GM10266 (cell line): Measurements from ENCODE around the gene LRP8.

Experiments used
- DNase-seq: peaks from one replicate; pipeline ENCODE4 v3.0.0; 2012; ENCODE audit errors: extremely low spot score
- TF ChIP-seq, protein P1 (sequence below): IDR thresholded peaks from 2 replicates; pipeline ENCODE4 v1.5.1; 2012; ENCODE audit warnings: mild to moderate bottlenecking, low read depth; ENCODE audit not compliant: control insufficient read depth, insufficient read depth; ENCODE audit errors: missing control alignments

Gene LRP8

GRCh38 chr1:53220171-53220961 lies 107.5 kb downstream of the LRP8 start, which contains the start of gene CZIB:
CZIB (minus strand) TSS chr1:53220634; CDS start chr1:53220575, 59 bp downstream.
- peak; percentile 90 for DNase-seq

GRCh38 chr1:53219711-53220110 lies 108.2 kb downstream of the LRP8 start:
- no peak for DNase-seq
- TF ChIP-seq, protein P1, sequence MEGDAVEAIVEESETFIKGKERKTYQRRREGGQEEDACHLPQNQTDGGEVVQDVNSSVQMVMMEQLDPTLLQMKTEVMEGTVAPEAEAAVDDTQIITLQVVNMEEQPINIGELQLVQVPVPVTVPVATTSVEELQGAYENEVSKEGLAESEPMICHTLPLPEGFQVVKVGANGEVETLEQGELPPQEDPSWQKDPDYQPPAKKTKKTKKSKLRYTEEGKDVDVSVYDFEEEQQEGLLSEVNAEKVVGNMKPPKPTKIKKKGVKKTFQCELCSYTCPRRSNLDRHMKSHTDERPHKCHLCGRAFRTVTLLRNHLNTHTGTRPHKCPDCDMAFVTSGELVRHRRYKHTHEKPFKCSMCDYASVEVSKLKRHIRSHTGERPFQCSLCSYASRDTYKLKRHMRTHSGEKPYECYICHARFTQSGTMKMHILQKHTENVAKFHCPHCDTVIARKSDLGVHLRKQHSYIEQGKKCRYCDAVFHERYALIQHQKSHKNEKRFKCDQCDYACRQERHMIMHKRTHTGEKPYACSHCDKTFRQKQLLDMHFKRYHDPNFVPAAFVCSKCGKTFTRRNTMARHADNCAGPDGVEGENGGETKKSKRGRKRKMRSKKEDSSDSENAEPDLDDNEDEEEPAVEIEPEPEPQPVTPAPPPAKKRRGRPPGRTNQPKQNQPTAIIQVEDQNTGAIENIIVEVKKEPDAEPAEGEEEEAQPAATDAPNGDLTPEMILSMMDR, result no peak

More at GRCh38 chr1:53220171-53220961, 107.5 kb downstream of the LRP8 start, which contains the start of gene CZIB:
- TF ChIP-seq, protein P1, result no peak

DNA sequence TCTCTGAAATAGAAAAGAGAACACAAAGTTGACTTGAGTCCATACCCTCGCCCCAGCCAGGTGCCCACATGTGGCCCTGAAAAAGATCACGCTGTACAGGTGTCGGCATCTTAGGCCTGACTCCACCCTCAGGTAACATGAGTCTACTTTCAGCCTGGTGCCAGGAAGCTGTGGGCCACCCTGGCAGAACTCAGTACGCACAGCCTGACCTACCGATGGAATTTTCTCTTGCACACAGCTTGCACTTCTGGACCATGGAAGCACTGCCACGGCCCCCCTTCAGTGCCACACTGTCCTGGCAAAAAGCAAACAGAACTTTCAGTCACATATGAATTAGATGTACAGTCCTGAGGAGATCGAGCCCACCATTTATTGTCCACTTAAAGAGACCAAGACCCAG lies 109.7 kb downstream of the LRP8 start:
- TF ChIP-seq, protein P1, result no peak
- no peak for DNase-seq

GRCh38 chr1:53214376-53214940 lies 113.4 kb downstream of the LRP8 start:
- no peak for DNase-seq
- TF ChIP-seq, protein P1, result no peak

DNA sequence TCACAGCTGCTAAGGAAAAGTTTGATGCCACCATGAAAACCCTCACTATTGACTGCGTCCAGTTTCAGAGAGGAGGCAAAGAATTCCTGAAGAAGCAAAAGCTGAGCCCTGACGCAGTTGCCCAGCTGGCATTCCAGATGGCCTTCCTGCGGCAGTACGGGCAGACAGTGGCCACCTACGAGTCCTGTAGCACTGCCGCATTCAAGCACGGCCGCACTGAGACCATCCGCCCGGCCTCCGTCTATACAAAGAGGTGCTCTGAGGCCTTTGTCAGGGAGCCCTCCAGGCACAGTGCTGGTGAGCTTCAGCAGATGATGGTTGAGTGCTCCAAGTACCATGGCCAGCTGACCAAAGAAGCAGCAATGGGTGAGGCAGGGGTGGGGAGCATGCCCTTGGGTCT lies 116.9 kb downstream of the LRP8 start:
- TF ChIP-seq, protein P1, result no peak
- DNase-seq, result no peak

GRCh38 chr1:53210352-53210751 lies 117.5 kb downstream of the LRP8 start:
- TF ChIP-seq, protein P1, result no peak
- DNase-seq, result no peak

DNA sequence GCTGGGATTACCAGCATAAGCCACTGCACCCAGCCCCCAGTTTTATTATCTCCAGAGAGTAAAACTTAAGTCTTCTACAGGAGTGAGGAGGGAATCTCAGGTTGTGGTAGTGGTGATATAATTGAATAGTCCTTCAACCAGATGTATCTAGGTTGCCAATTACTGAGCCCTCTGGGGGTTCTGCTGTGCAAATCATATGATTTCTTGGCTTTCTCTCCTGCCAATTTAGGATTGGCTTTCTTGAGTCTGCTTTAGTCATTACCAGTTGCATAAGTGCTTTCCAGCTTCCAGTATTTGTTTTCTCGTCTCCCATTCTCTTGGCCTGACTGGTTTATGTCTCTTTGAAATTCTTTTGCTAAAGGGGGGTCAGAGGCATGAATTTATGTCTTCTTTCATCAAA lies 120.1 kb downstream of the LRP8 start:
- TF ChIP-seq, protein P1, result no peak

More for the DNA sequence above, 120.1 kb downstream of the LRP8 start:
- DNase-seq, result no peak
